22Rv1 (cell line): Measurements from ENCODE around the gene SYNM.

Source experiments
- CTCF ChIP-seq: fragments of 450-650 bp; IDR thresholded peaks from 2 replicates; pipeline ENCODE4 v1.5.1; 2017; ENCODE audit warnings: mild to moderate bottlenecking
- ZFX ChIP-seq: fragments of 450-650 bp; IDR thresholded peaks from 2 replicates; pipeline ENCODE4 v1.6.1; 2017; ENCODE audit warnings: antibody characterized with exemption, borderline replicate concordance

- TF ChIP-seq CTCF, result no peak
- no peak for TF ChIP-seq ZFX
Observed at GRCh38 chr15:99058421-99058870, 46.4 kb upstream of the SYNM start.
